ENCODE measurements around the gene TAGLN3. TPM values are rescaled to one million over a fixed set of nuclear protein-coding genes. Genes with fewer than 3 reads are reported as not detected.
"Not testable (repeated sequence)": the region's sequence is repeated elsewhere in the genome, so short reads cannot be mapped to it uniquely, and the experiment has no call there.

The TAGLN3 gene
- polyA plus RNA-seq, 6 donors from 2014 or later, result not detected

GRCh38 chr3:112030901-112031300, 32.2 kb downstream of the TAGLN3 start:
- Mint-ChIP-seq H3K4me1 (no peaks in the 10 kb centered on the region), H3K9me3 (peaks cover 0 to 2% (median 0%) of the 10 kb centered on the region in 7 donors), H3K36me3 (no peaks in the 10 kb centered on the region), H3K4me3 (no peak overlapping the region), H3K27ac (no peak overlapping the region), H3K27me3 (no peaks in the 10 kb centered on the region)
- DNase-seq (no peak), ATAC-seq (ENCODE audit: low read depth in 2 of 2) (no peak)

GRCh38 chr3:112032098-112032731, 33.5 kb downstream of the TAGLN3 start:
- H3K4me1 Mint-ChIP-seq, result no peaks in the 10 kb centered on the region
- peaks cover 0 to 2% (median 0%) of the 10 kb centered on the region in 7 donors for H3K9me3 Mint-ChIP-seq
- DNase-seq (no peak), ATAC-seq (ENCODE audit: low read depth in 2 of 2) (no peak)
- peak overlapping the region in 1 of 6 donors; percentile 30 for H3K27ac Mint-ChIP-seq
- H3K36me3 Mint-ChIP-seq, result no peaks in the 10 kb centered on the region
- H3K27me3 Mint-ChIP-seq, result no peaks in the 10 kb centered on the region
- no peak overlapping the region for H3K4me3 Mint-ChIP-seq

GRCh38 chr3:112034436-112034835, 35.7 kb downstream of the TAGLN3 start, which contains the start of gene TMPRSS7:
TMPRSS7 (plus strand) TSS chr3:112034736; CDS start chr3:112034846, 110 bp downstream.
- no peak for ATAC-seq (ENCODE audit: low read depth in 2 of 2)
- peak within 1 kb of the TSS in 1 of 6 donors; percentile 9 for H3K27ac Mint-ChIP-seq
- H3K27me3 Mint-ChIP-seq, result peaks cover 0 to 3% (median 0%) of the 10 kb centered on the region in 3 donors
- no peak for DNase-seq
- H3K36me3 Mint-ChIP-seq, result no peaks in the 10 kb centered on the region
- peaks cover 0 to 6% (median 4%) of the 10 kb centered on the region in 3 donors for H3K4me1 Mint-ChIP-seq
- H3K4me3 Mint-ChIP-seq, result no peak within 1 kb of the TSS
- H3K9me3 Mint-ChIP-seq, result peaks cover 0 to 6% (median 0%) of the 10 kb centered on the region in 7 donors

- no peak for DNase-seq
- Mint-ChIP-seq H3K27ac (peak overlapping the region in 1 of 6 donors; percentile 9), H3K4me1 (peaks cover 0 to 6% (median 4%) of the 10 kb centered on the region in 3 donors), H3K4me3 (no peak overlapping the region), H3K27me3 (peaks cover 0 to 3% (median 0%) of the 10 kb centered on the region in 3 donors), H3K36me3 (no peaks in the 10 kb centered on the region), H3K9me3 (peaks cover 0 to 6% (median 0%) of the 10 kb centered on the region in 7 donors)
- ATAC-seq (ENCODE audit: low read depth in 2 of 2), result no peak
Measured at GRCh38 chr3:112035241-112035640, 36.5 kb downstream of the TAGLN3 start.

- not testable (repeated sequence) for H3K27ac Mint-ChIP-seq; H3K27me3 Mint-ChIP-seq; DNase-seq; H3K9me3 Mint-ChIP-seq; H3K36me3 Mint-ChIP-seq; H3K4me3 Mint-ChIP-seq; ATAC-seq (ENCODE audit: low read depth in 2 of 2); H3K4me1 Mint-ChIP-seq
Measured at GRCh38 chr3:112037194-112037593, 38.5 kb downstream of the TAGLN3 start.

- H3K36me3 Mint-ChIP-seq, result no peaks in the 10 kb centered on the region
- peak; percentile 14 for DNase-seq
- peak; percentile 62 to 63 for ATAC-seq (ENCODE audit: low read depth in 2 of 2)
- peaks cover 0 to 3% (median 0%) of the 10 kb centered on the region in 3 donors for H3K27me3 Mint-ChIP-seq
- H3K4me3 Mint-ChIP-seq, result no peak overlapping the region
- peak overlapping the region in 1 of 6 donors; percentile 39 for H3K27ac Mint-ChIP-seq
- H3K4me1 Mint-ChIP-seq, result peaks cover 0 to 6% (median 4%) of the 10 kb centered on the region in 3 donors
- peaks cover 0 to 4% (median 0%) of the 10 kb centered on the region in 7 donors for H3K9me3 Mint-ChIP-seq
Measured at GRCh38 chr3:112038863-112039262, 40.1 kb downstream of the TAGLN3 start.

GRCh38 chr3:112041321-112041720, 42.6 kb downstream of the TAGLN3 start:
- DNase-seq (no peak), ATAC-seq (ENCODE audit: low read depth in 2 of 2) (no peak)
- Mint-ChIP-seq H3K9me3 (peaks cover 0 to 4% (median 0%) of the 10 kb centered on the region in 7 donors), H3K27ac (no peak overlapping the region), H3K36me3 (no peaks in the 10 kb centered on the region), H3K4me1 (peaks cover 0 to 6% (median 4%) of the 10 kb centered on the region in 3 donors), H3K27me3 (peaks cover 0 to 3% (median 0%) of the 10 kb centered on the region in 3 donors), H3K4me3 (no peak overlapping the region)

- no peak for DNase-seq
- Mint-ChIP-seq H3K4me1 (peaks cover 0 to 6% (median 4%) of the 10 kb centered on the region in 3 donors), H3K36me3 (no peaks in the 10 kb centered on the region), H3K4me3 (no peak overlapping the region), H3K27me3 (peaks cover 0 to 3% (median 0%) of the 10 kb centered on the region in 3 donors), H3K9me3 (no peaks in the 10 kb centered on the region), H3K27ac (no peak overlapping the region)
- ATAC-seq (ENCODE audit: low read depth in 2 of 2), result no peak
Measured at GRCh38 chr3:112042842-112043280, 44.1 kb downstream of the TAGLN3 start.

- Mint-ChIP-seq H3K36me3 (no peaks in the 10 kb centered on the region), H3K4me1 (peaks cover 0 to 4% (median 0%) of the 10 kb centered on the region in 3 donors), H3K9me3 (no peaks in the 10 kb centered on the region), H3K27ac (no peak overlapping the region), H3K27me3 (peaks cover 0 to 4% (median 3%) of the 10 kb centered on the region in 3 donors), H3K4me3 (no peak overlapping the region)
- DNase-seq (peak; percentile 57), ATAC-seq (ENCODE audit: low read depth in 2 of 2) (peak; percentile 90)
Measured at GRCh38 chr3:112043621-112044201, 45.0 kb downstream of the TAGLN3 start.

- DNase-seq, result no peak
- no peaks in the 10 kb centered on the region for H3K36me3 Mint-ChIP-seq
- no peak overlapping the region for H3K4me3 Mint-ChIP-seq
- no peak for ATAC-seq (ENCODE audit: low read depth in 2 of 2)
- peaks cover 0 to 14% (median 7%) of the 10 kb centered on the region in 3 donors for H3K27me3 Mint-ChIP-seq
- no peaks in the 10 kb centered on the region for H3K4me1 Mint-ChIP-seq
- H3K27ac Mint-ChIP-seq, result no peak overlapping the region
- H3K9me3 Mint-ChIP-seq, result no peaks in the 10 kb centered on the region
Measured at GRCh38 chr3:112046599-112046998, 47.9 kb downstream of the TAGLN3 start.

GRCh38 chr3:112047264-112047663, 48.5 kb downstream of the TAGLN3 start:
- no peak for ATAC-seq (ENCODE audit: low read depth in 2 of 2)
- no peaks in the 10 kb centered on the region for H3K4me1 Mint-ChIP-seq
- H3K36me3 Mint-ChIP-seq, result no peaks in the 10 kb centered on the region
- peaks cover 0 to 20% (median 12%) of the 10 kb centered on the region in 3 donors for H3K27me3 Mint-ChIP-seq
- H3K4me3 Mint-ChIP-seq, result no peak overlapping the region
- DNase-seq, result no peak
- H3K27ac Mint-ChIP-seq, result no peak overlapping the region
- no peaks in the 10 kb centered on the region for H3K9me3 Mint-ChIP-seq

GRCh38 chr3:112048911-112049310, 50.2 kb downstream of the TAGLN3 start:
- Mint-ChIP-seq H3K4me3 (no peak overlapping the region), H3K27ac (peak overlapping the region in 1 of 6 donors; percentile 11), H3K36me3 (no peaks in the 10 kb centered on the region), H3K4me1 (no peaks in the 10 kb centered on the region), H3K9me3 (no peaks in the 10 kb centered on the region), H3K27me3 (peaks cover 0 to 20% (median 12%) of the 10 kb centered on the region in 3 donors)
- DNase-seq, result no peak
- no peak for ATAC-seq (ENCODE audit: low read depth in 2 of 2)

- Mint-ChIP-seq H3K36me3 (no peaks in the 10 kb centered on the region), H3K9me3 (no peaks in the 10 kb centered on the region), H3K27ac (no peak overlapping the region), H3K27me3 (peaks cover 16 to 20% (median 20%) of the 10 kb centered on the region in 3 donors), H3K4me3 (no peak overlapping the region), H3K4me1 (no peaks in the 10 kb centered on the region)
- ATAC-seq (ENCODE audit: low read depth in 2 of 2) (no peak), DNase-seq (no peak)
Measured at GRCh38 chr3:112053229-112053628, 54.5 kb downstream of the TAGLN3 start.

- no peak overlapping the region for H3K4me3 Mint-ChIP-seq
- no peak for ATAC-seq (ENCODE audit: low read depth in 2 of 2)
- no peak for DNase-seq
- H3K27me3 Mint-ChIP-seq, result peaks cover 12 to 16% (median 14%) of the 10 kb centered on the region in 3 donors
- H3K36me3 Mint-ChIP-seq, result no peaks in the 10 kb centered on the region
- peaks cover 0 to 13% (median 6%) of the 10 kb centered on the region in 7 donors for H3K9me3 Mint-ChIP-seq
- no peaks in the 10 kb centered on the region for H3K4me1 Mint-ChIP-seq
- no peak overlapping the region for H3K27ac Mint-ChIP-seq
Measured at GRCh38 chr3:112056451-112056929, 57.8 kb downstream of the TAGLN3 start.
